GM21390 (cell line): Measurements from ENCODE around the gene ST6GALNAC3.
A peak's percentile ranks its signal among the peaks of the same experiment; 100 is the strongest.
"Not testable (repeated sequence)": the region's sequence is repeated elsewhere in the genome, so short reads cannot be mapped to it uniquely, and the experiment has no call there.

Experiments used
- ATAC-seq: cut with Tn5 transposase; IDR thresholded peaks from one replicate; pipeline ENCODE4 v1.9.1; 2021; ENCODE audit not compliant: unreplicated experiment

ST6GALNAC3 gene

GRCh38 chr1:76070538-76070937 lies 4.0 kb upstream of the ST6GALNAC3 start:
- no peak for ATAC-seq

- no peak for ATAC-seq
These were observed 1.1 kb upstream of the ST6GALNAC3 start for GRCh38 chr1:76073481-76073880.

DNA sequence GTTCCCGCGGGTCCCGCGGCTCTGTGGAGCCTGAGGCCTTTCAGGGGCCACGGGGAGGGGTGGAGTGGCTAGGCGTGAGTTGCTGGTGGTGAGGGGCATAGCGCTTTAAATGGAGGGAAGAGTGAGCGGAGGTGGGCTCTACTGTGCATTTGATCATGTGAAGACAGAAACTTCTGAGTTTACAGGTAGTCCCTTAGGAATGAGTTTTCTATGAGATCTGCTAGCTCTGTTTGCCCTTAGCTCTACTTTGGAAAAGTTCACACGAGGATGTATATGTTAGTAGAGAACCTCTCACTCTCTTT lies 593 bp downstream of the ST6GALNAC3 start:
- ATAC-seq: no peak

- peak; percentile 33 for ATAC-seq
These were observed 1.3 kb downstream of the ST6GALNAC3 start for GRCh38 chr1:76075877-76076276.

GRCh38 chr1:76079475-76080227 lies 5.1 kb downstream of the ST6GALNAC3 start:
- no peak for ATAC-seq

- ATAC-seq: no peak
These were observed 6.1 kb downstream of the ST6GALNAC3 start for GRCh38 chr1:76080552-76081079.

DNA sequence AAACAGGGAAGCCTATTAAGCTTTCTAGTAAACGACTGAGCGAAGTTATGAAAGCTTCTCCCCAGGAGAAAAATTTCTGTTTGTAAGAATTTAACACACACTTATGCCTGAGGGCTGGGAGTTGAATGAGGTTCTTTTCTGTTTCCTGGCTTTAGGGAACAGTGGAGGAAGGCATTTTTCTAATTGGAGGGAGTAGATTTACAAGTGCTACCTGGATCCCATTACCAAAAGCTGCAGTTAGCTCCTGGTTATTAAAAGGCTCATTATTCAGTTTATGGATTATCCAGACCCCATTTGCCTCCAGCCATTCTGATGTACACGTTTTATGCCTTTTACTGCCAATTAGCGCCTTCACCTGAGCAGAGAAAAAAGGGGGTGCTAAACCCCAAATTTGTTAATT lies 7.5 kb downstream of the ST6GALNAC3 start:
- no peak for ATAC-seq

DNA sequence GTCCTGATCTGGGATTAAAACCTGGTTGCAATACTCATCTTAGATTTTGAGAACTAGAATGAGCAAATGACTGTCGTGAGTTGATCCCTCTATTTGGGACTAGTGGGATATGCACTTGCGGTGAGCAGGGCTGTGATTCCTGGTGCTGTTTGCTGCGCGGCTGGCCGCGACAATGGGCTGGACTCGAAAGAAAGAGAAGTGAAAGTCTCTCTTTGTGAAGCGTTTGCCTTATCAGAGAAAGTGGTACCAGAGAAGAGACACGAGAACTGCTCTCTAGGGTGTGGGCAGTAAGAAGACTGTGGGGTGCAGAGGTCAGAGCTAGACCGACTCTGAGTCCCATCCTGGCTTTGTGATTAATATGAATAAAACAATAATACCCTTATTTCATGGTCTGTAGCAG lies 8.6 kb downstream of the ST6GALNAC3 start:
- no peak for ATAC-seq

DNA sequence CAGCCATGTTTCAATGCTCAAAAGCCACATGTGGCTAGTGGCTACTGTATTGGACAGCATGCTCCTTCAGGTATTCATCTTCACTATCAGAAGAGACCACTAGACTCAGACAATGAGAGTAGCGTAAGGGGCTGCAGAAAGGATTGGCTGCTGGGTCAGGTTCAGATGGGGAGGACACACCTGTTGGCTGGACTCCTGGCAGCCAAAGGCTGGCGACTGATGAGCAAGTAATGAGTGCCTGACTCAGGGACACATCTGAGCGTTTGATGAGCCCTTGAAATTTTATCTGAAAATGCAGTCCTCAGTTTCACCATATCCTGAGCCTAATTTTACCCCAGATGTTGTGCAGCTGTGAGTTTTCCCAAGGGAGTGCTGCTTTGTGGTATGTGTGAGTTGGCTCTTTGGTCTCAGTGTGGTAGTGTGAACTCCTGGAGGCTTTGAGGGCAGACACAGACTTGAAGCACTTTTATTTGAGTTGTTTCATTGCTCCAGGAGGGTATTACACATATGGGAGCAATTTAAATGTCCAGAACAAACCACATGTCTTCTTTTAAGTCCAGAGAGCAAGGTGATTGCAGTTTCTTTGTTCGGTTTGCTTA lies 9.6 kb downstream of the ST6GALNAC3 start:
- ATAC-seq: no peak

- ATAC-seq: no peak
These were observed 10.1 kb downstream of the ST6GALNAC3 start for GRCh38 chr1:76084685-76085084.

- no peak for ATAC-seq
These were observed 11.6 kb downstream of the ST6GALNAC3 start for GRCh38 chr1:76086109-76086508.

DNA sequence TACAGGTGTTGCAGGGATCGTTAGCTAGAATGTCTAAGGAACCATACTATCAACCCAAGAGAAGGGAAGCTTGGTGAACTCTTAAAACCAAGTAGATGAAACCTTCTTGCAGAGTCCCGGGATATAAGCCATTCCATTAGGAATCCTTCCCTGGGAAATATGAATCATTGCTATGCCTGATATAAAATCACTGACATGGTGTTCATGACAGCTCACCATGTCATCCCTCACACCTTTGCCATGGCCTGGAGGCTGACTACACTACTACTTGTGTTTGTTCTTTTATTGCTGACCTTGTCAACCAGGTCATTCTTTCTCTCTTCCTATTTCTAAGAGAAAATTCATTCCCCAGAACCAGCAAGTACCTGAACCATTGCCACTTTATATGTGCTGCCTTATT lies 12.1 kb downstream of the ST6GALNAC3 start:
- ATAC-seq: no peak

GRCh38 chr1:76090283-76091203 lies 16.0 kb downstream of the ST6GALNAC3 start:
- ATAC-seq: no peak

GRCh38 chr1:76092812-76093211 lies 18.3 kb downstream of the ST6GALNAC3 start:
- ATAC-seq: no peak

GRCh38 chr1:76093522-76094312 lies 19.2 kb downstream of the ST6GALNAC3 start:
- ATAC-seq: no peak

GRCh38 chr1:76095802-76096201 lies 21.3 kb downstream of the ST6GALNAC3 start:
- no peak for ATAC-seq

DNA sequence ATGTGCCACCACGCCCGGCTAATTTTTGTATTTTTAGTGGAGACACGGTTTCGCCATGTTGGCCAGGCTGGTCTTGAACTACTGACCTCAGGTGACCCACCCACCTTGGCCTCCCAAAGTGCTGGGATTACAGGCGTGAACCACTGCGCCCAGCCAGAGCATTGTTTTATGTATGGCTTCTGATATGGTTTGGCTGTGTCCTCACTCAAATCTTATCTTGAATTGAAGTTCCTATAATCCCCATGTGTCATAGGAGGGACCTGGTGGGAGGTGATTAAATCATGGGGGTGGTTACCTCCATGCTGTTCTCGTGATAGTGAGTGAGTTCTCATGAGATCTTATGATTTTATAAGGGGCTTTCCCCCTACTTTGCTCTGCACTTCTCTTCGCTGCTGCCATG lies 22.5 kb downstream of the ST6GALNAC3 start:
- ATAC-seq: not testable (repeated sequence)

DNA sequence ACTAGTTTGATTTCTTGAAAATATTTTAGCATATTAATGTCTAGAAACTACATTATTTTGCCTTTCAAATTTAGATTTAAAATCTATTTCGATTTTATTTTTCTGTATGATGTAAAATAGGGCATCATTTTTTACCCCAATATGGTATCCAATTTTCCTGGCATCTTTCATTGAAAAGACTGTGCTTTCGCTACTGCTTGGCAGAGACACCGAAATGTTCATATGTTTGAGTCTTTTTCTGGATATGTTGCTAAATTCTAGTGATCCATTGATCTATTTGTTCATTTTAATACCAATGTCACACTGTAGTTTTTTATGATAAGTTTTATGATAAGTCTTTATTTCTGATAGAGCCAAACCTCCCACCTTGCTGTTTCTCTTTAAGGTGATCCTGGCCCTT lies 24.3 kb downstream of the ST6GALNAC3 start:
- ATAC-seq: no peak

DNA sequence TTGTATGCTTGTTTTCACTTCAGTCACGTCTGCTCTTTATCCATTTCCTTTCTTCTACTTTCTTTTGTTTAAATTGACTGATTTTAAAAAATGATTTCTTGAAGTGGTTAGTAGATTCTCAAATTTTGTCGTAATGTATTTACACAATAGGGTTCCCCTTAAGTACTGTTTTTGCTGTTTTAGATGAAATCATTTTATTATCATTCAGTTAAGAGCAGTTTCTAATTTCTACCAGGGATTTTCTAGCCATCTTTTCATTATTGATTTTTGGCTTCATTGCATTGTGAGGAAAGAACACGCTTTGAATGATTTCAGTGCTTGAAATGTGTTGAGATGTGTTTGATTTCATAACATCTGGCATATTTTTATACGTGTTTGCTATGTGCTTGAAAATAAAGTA lies 27.0 kb downstream of the ST6GALNAC3 start:
- ATAC-seq: no peak

GRCh38 chr1:76102046-76102445 lies 27.5 kb downstream of the ST6GALNAC3 start:
- ATAC-seq: no peak

DNA sequence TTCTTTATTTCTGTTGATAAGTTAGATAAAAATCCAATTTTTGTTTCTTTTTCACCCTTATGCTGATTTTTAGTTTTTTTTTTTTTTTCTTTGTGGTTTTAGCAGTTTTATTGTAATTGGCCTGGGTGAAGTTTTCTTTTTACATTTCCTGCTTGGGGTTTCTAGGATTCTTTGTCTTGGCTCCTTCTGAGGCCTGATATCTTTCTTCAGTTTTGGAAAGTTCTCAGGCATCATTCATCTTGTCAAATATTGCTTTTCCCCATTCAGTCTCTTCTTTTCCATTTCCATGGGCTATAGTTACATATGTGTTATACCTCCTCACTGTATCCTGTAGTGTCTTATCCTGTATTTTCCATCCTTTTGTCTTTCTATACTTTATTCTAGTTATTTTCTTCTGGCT lies 28.5 kb downstream of the ST6GALNAC3 start:
- ATAC-seq: no peak
